Fibroblast of lung (primary cell): ENCODE results near the gene SPATA17.

Experiments used
- CTCF ChIP-seq, 2 donors: IDR thresholded peaks in 1 of 2; conservative IDR thresholded peaks in 1 of 2; 1 replicate in 1 of 2; 2 replicates in 1 of 2; pipeline ENCODE4 v1.5.1; 2011 to 2012; ENCODE audit warnings: low read length in 2 of 2, control low read depth in 1 of 2, inconsistent platforms in 1 of 2, low read depth in 1 of 2, mild to moderate bottlenecking in 1 of 2
- EZH2 ChIP-seq: IDR thresholded peaks from 2 replicates; pipeline ENCODE4 v1.5.1; 2012; ENCODE audit warnings: low read length, control low read depth, mild to moderate bottlenecking; ENCODE audit errors: missing control alignments

- TF ChIP-seq CTCF (conservative IDR thresholded peaks at IDR 0.05 in 1 of 2, IDR thresholded peaks at IDR 0.05 in 1 of 2; ENCODE audit: low read depth in 1 of 2, low read length in 2 of 2): no peak
- TF ChIP-seq EZH2: no peak
Measured at GRCh38 chr1:217856342-217857034, 225.3 kb downstream of the SPATA17 start.
